ENCODE measurements around the gene CCR3. TPM values are rescaled to one million over a fixed set of nuclear protein-coding genes. Genes with fewer than 3 reads are reported as not detected.

Gene CCR3
- polyA plus RNA-seq, 1 donor (not counting 4 experiments of a cell fraction or from before 2014, with no cell fraction given) = 0.16 TPM

- DNase-seq (ENCODE audit: low read depth, low spot score) (no peak), FAIRE-seq (no peak)
- no peak overlapping the region for H2AFZ ChIP-seq (ENCODE audit: control insufficient read depth, low read length)
- no peak overlapping the region for H3K4me3 ChIP-seq (ENCODE audit: control insufficient read depth in 2 of 3, extremely low read depth in 1 of 3, insufficient read depth in 2 of 3, low read depth in 1 of 3, low read length in 3 of 3)
- no peaks in the 10 kb centered on the region for H3K4me1 ChIP-seq (ENCODE audit: control insufficient read depth, extremely low read depth, insufficient read depth, low read length)
- no peaks in the 10 kb centered on the region for H3K36me3 ChIP-seq (ENCODE audit: control insufficient read depth in 2 of 2, extremely low read depth in 1 of 2, insufficient read depth in 2 of 2, low read length in 2 of 2)
- no peaks in the 10 kb centered on the region for H4K20me1 ChIP-seq (ENCODE audit: control insufficient read depth, extremely low read depth, insufficient read depth, low read length)
- no peak overlapping the region for H3K4me2 ChIP-seq (ENCODE audit: control insufficient read depth, extremely low read depth, insufficient read depth, low read depth, low read length)
- no peak overlapping the region for H3K27ac ChIP-seq (ENCODE audit: control insufficient read depth, insufficient read depth, low read length)
- no peaks in the 10 kb centered on the region for H3K9me1 ChIP-seq (ENCODE audit: control insufficient read depth, extremely low read depth, insufficient read depth, low read length)
- TF ChIP-seq CTCF (optimal IDR thresholded peaks at IDR 0.05 in 1 of 3, IDR thresholded peaks at IDR 0.05 in 1 of 3, conservative IDR thresholded peaks at IDR 0.05 in 1 of 3; ENCODE audit: extremely low read depth in 1 of 3, insufficient read depth in 2 of 3, low read length in 3 of 3) (no peak), EZH2 (IDR thresholded peaks at IDR 0.05; ENCODE audit: low read length) (no peak)
- dilution Hi-C loops (cut with MboI; ENCODE audit: extremely low pct_ligation_motif_present, low sequenced_read_pairs) = no loop called here
- H3K27me3 ChIP-seq (ENCODE audit: control insufficient read depth, extremely low read depth, insufficient read depth, low read length) = peaks cover 3% of the 10 kb centered on the region
- no peaks in the 10 kb centered on the region for H3K9me3 ChIP-seq (ENCODE audit: control insufficient read depth, low read depth, low read length)
- H3K9ac ChIP-seq (ENCODE audit: control insufficient read depth, extremely low read depth, insufficient read depth, low read length) = no peak overlapping the region
- H3K79me2 ChIP-seq (ENCODE audit: control insufficient read depth, insufficient read depth, low read length) = no peaks in the 10 kb centered on the region
These were observed 38.6 kb upstream of the CCR3 start for GRCh38 chr3:46203681-46204080.

GRCh38 chr3:46205286-46205960 lies 36.8 kb upstream of the CCR3 start:
- DNase-seq (ENCODE audit: low read depth, low spot score) = no peak
- H3K27ac ChIP-seq (ENCODE audit: control insufficient read depth, insufficient read depth, low read length) = no peak overlapping the region
- H3K27me3 ChIP-seq (ENCODE audit: control insufficient read depth, extremely low read depth, insufficient read depth, low read length) = peaks cover 3% of the 10 kb centered on the region
- FAIRE-seq = no peak
- TF ChIP-seq EZH2 (IDR thresholded peaks at IDR 0.05; ENCODE audit: low read length) (no peak), CTCF (optimal IDR thresholded peaks at IDR 0.05 in 1 of 3, IDR thresholded peaks at IDR 0.05 in 1 of 3, conservative IDR thresholded peaks at IDR 0.05 in 1 of 3; ENCODE audit: extremely low read depth in 1 of 3, insufficient read depth in 2 of 3, low read length in 3 of 3) (no peak)
- no peaks in the 10 kb centered on the region for H4K20me1 ChIP-seq (ENCODE audit: control insufficient read depth, extremely low read depth, insufficient read depth, low read length)
- no peak overlapping the region for H2AFZ ChIP-seq (ENCODE audit: control insufficient read depth, low read length)
- H3K4me1 ChIP-seq (ENCODE audit: control insufficient read depth, extremely low read depth, insufficient read depth, low read length) = peaks cover 2% of the 10 kb centered on the region
- H3K9me1 ChIP-seq (ENCODE audit: control insufficient read depth, extremely low read depth, insufficient read depth, low read length) = no peaks in the 10 kb centered on the region
- no peaks in the 10 kb centered on the region for H3K79me2 ChIP-seq (ENCODE audit: control insufficient read depth, insufficient read depth, low read length)
- H3K4me2 ChIP-seq (ENCODE audit: control insufficient read depth, extremely low read depth, insufficient read depth, low read depth, low read length) = no peak overlapping the region
- no peaks in the 10 kb centered on the region for H3K9me3 ChIP-seq (ENCODE audit: control insufficient read depth, low read depth, low read length)
- no peak overlapping the region for H3K4me3 ChIP-seq (ENCODE audit: control insufficient read depth in 2 of 3, extremely low read depth in 1 of 3, insufficient read depth in 2 of 3, low read depth in 1 of 3, low read length in 3 of 3)
- H3K9ac ChIP-seq (ENCODE audit: control insufficient read depth, extremely low read depth, insufficient read depth, low read length) = no peak overlapping the region
- no peaks in the 10 kb centered on the region for H3K36me3 ChIP-seq (ENCODE audit: control insufficient read depth in 2 of 2, extremely low read depth in 1 of 2, insufficient read depth in 2 of 2, low read length in 2 of 2)
- dilution Hi-C loops (cut with MboI; ENCODE audit: extremely low pct_ligation_motif_present, low sequenced_read_pairs) = no loop called here
